K562 (cell line): ENCODE results near the gene ASPDH. TPM values are rescaled to one million over a fixed set of nuclear protein-coding genes. Genes with fewer than 3 reads are reported as not detected.

Experiments
- ATF1 ChIP-seq, 2 experiments: fragments of 450-650 bp in 1 of 2; IDR thresholded peaks; 2 replicates each; pipeline ENCODE4 v1.6.1; 2016; ENCODE audit warnings: missing compliant biosample characterization in 1 of 2, missing genetic modification characterization in 1 of 2
- CEBPG ChIP-seq, 3 experiments: fragments of 200-800 bp in 1 of 3; sonication (Bioruptor generic) in 1 of 3; sonication (generic) in 1 of 3; formaldehyde crosslinking in 1 of 3; IDR thresholded peaks in 2 of 3; conservative IDR thresholded peaks in 1 of 3; 2 replicates each; pipeline versions ENCODE4 v1.6.1 to v1.8.0; 2016 to 2022; ENCODE audit warnings: missing compliant biosample characterization in 2 of 3, missing genetic modification characterization in 2 of 3, mild to moderate bottlenecking in 1 of 3, missing genetic modification reagents in 1 of 3
- CREM ChIP-seq: IDR thresholded peaks from 2 replicates; pipeline ENCODE4 v1.6.1; 2014; ENCODE audit warnings: antibody characterized with exemption, low read depth
- JUN ChIP-seq, 2 experiments: sonication (generic) in 1 of 2; formaldehyde crosslinking in 1 of 2; IDR thresholded peaks; 2 replicates each; pipeline versions ENCODE4 v1.6.1 to v1.8.0; 2012 to 2022; ENCODE audit warnings: borderline replicate concordance in 2 of 2, mild to moderate bottlenecking in 2 of 2, improper control_type of control experiment in 1 of 2, low read depth in 1 of 2, low read length in 1 of 2, missing genetic modification reagents in 1 of 2
- KHSRP ChIP-seq: fragments of 450-650 bp; IDR thresholded peaks from 2 replicates; pipeline ENCODE4 v1.6.1; 2017
- NKRF ChIP-seq: fragments of 450-650 bp; IDR thresholded peaks from 2 replicates; pipeline ENCODE4 v1.6.1; 2016; ENCODE audit warnings: borderline replicate concordance
- RBBP5 ChIP-seq: fragments of 200-600 bp; sonication (generic); IDR thresholded peaks from 2 replicates; pipeline ENCODE4 v1.6.1; 2012; ENCODE audit warnings: borderline replicate concordance, mild to moderate bottlenecking, low read length, control low read depth, inconsistent platforms; ENCODE audit not compliant: insufficient read depth, poor library complexity, severe bottlenecking
- TAF9B ChIP-seq: fragments of 450-650 bp; IDR thresholded peaks from 2 replicates; pipeline ENCODE4 v1.6.1; 2018; ENCODE audit warnings: mild to moderate bottlenecking; ENCODE audit not compliant: partially characterized antibody
- TEAD2 ChIP-seq: fragments of 450-650 bp; IDR thresholded peaks from 2 replicates; pipeline ENCODE4 v1.6.1; 2016; ENCODE audit warnings: missing genetic modification characterization, control low read depth, missing compliant biosample characterization
- YY1 ChIP-seq, 3 experiments: IDR thresholded peaks; 2 replicates each; pipeline ENCODE4 v1.6.1; 2011; ENCODE audit warnings: low read length in 2 of 3, mild to moderate bottlenecking in 2 of 3, moderate library complexity in 2 of 3, borderline replicate concordance in 1 of 3, control low read depth in 1 of 3, low read depth in 1 of 3; ENCODE audit not compliant: insufficient read depth in 3 of 3, insufficient replicate concordance in 2 of 3, control insufficient read depth in 1 of 3, insufficient read length in 1 of 3; ENCODE audit errors: extremely low read depth in 1 of 3
- ZBTB2 ChIP-seq: fragments of 450-650 bp; IDR thresholded peaks from 2 replicates; pipeline ENCODE4 v1.6.1; 2016; ENCODE audit warnings: antibody characterized with exemption
- ZEB2 ChIP-seq: fragments of 450-650 bp; IDR thresholded peaks from 2 replicates; pipeline ENCODE4 v1.6.1; 2016
- ZNF347 ChIP-seq: fragments of 450-650 bp; formaldehyde crosslinking; IDR thresholded peaks from 2 replicates; pipeline ENCODE4 v1.4.0; 2020; ENCODE audit warnings: low read depth, mild to moderate bottlenecking, moderate library complexity
- ZNF609 ChIP-seq: sonication (generic); formaldehyde crosslinking; IDR thresholded peaks from 2 replicates; pipeline ENCODE4 v1.8.1; 2023; ENCODE audit warnings: missing genetic modification reagents, mild to moderate bottlenecking, borderline replicate concordance
- polyA plus RNA-seq, 8 experiments: library from polyadenylated mRNA; depleted of rRNA in 4 of 8; stranded (reverse) in 5 of 8; unstranded in 3 of 8; fragments of >200 nt; fragmentation: Nextera tagmentation in 2 of 8; fragmentation: Illumina TruSeq in 1 of 8; extraction: Ambion mirVana in 2 of 8; extraction: Trizol in 1 of 8; gene quantifications; 2 replicates each; pipeline versions ENCODE4 v1.2.1 to v1.2.3, GENCODE V29; 2011 to 2014; ENCODE audit warnings: inconsistent platforms in 1 of 8, missing spikeins in 1 of 8
- total RNA-seq, 7 experiments: library from RNA; depleted of rRNA in 6 of 7; stranded (reverse); fragments of >200 nt in 6 of 7; fragmentation: Illumina TruSeq in 2 of 7; extraction: Trizol in 2 of 7; gene quantifications; 2 replicates each; pipeline versions ENCODE4 v1.2.1 to v1.2.3, GENCODE V29; 2011 to 2021; ENCODE audit warnings: low replicate concordance in 1 of 7
- TF ChIP-seq, protein P1 (sequence below): fragments of 450-650 bp; IDR thresholded peaks from 2 replicates; pipeline ENCODE4 v1.6.1; 2016

The ASPDH gene
- total and polyA plus RNA-seq, 9 of the 15 experiments (the other 6 are each of a cell fraction or from before 2014, with no cell fraction given) = not detected

DNA sequence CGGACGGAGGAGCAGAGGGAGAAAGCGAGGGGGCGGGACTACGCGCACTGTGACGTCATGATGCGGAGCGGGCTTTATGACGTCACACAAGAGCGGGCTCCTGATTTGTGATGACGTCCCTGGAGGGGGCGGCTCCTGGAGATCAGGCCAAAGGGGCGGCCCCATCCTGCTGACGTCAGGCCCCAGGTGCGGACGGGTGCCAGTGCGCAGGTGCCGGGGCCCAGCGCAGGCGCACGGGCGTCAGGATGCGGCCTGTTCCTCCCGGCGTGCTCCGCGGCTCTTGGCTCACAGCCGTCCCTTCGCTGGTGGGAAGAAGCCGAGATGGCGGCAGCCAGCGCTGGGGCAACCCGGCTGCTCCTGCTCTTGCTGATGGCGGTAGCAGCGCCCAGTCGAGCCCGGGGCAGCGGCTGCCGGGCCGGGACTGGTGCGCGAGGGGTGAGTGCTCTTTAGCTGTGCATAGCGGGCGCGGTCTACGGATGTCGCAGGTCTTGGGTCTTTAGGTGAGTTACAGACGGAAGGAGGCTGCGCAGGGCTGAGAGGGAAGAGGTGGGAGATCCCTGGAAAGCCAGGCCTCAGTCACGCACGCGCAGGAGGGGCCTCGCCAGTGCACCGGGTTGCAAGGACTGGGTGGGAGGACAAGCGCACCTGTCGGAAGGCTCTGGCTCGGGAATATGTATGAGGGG is 37.3 kb downstream of the ASPDH start, which contains the start of the genes EMC10 and GARIN5A (continued):
- peak; percentile 79 for TF ChIP-seq JUN (IDR thresholded peaks at IDR 0.05; ENCODE audit: borderline replicate concordance, low read depth, low read length)
- peak; percentile 68; the same call in 1 of the 2 replicates for TF ChIP-seq JUN (CRISPR knock-in tag; IDR thresholded peaks at IDR 0.05; ENCODE audit: borderline replicate concordance)
- 0 out of 2 replicates have a peak, but pooled peaks have one; percentile 56 for TF ChIP-seq CEBPG (CRISPR knock-in tag; IDR thresholded peaks at IDR 0.05)
- TF ChIP-seq CEBPG (tag; conservative IDR thresholded peaks at IDR 0.05 in 1 of 2, IDR thresholded peaks at IDR 0.05 in 1 of 2) = no peak
- no peak for TF ChIP-seq TEAD2
- TF ChIP-seq ATF1 (CRISPR knock-in tag; IDR thresholded peaks at IDR 0.05) = peak; percentile 94
- TF ChIP-seq ATF1 (tag; IDR thresholded peaks at IDR 0.05) = peak; percentile 100
- TF ChIP-seq CREM = peak; percentile 100
- TF ChIP-seq ZEB2 = peak; percentile 13; the same call in 1 of the 2 replicates
- TF ChIP-seq KHSRP = peak; percentile 99
- TF ChIP-seq RBBP5 = peak; percentile 70
- TF ChIP-seq, protein P1, sequence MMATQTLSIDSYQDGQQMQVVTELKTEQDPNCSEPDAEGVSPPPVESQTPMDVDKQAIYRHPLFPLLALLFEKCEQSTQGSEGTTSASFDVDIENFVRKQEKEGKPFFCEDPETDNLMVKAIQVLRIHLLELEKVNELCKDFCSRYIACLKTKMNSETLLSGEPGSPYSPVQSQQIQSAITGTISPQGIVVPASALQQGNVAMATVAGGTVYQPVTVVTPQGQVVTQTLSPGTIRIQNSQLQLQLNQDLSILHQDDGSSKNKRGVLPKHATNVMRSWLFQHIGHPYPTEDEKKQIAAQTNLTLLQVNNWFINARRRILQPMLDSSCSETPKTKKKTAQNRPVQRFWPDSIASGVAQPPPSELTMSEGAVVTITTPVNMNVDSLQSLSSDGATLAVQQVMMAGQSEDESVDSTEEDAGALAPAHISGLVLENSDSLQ = peak; percentile 39; the same call in 1 of the 2 replicates
- TF ChIP-seq ZNF347 (CRISPR knock-in tag) = no peak
- peak; percentile 96 for TF ChIP-seq ZBTB2
- peak; percentile 73 for TF ChIP-seq TAF9B
- peak; percentile 60 to 88 (median 87) for TF ChIP-seq YY1 (IDR thresholded peaks at IDR 0.05; ENCODE audit: borderline replicate concordance in 1 of 3, control insufficient read depth in 1 of 3, extremely low read depth in 1 of 3, insufficient read depth in 3 of 3, insufficient read length in 1 of 3, insufficient replicate concordance in 2 of 3, low read depth in 1 of 3, low read length in 2 of 3)
- TF ChIP-seq ZNF609 (CRISPR knock-in tag) = peak; percentile 61; the same call in 1 of the 2 replicates
- TF ChIP-seq NKRF = peak; percentile 65; the same call in 1 of the 2 replicates
